Psoas muscle (tissue), 8 donors: Measurements from ENCODE around the gene C1orf167. TPM values are rescaled to one million over a fixed set of nuclear protein-coding genes. Genes with fewer than 3 reads are reported as not detected.

Source experiments
- ATAC-seq, 4 donors: fragments of 200-7000 bp; cut with Tn5 transposase; one replicate each; pipeline ENCODE4 v1.9.1; 2020; ENCODE audit warnings: moderate library complexity in 3 of 4, mild to moderate bottlenecking in 2 of 4
- DNase-seq, 2 donors: peaks; one replicate each; pipeline ENCODE4 v3.0.0-alpha.2; 2020
- H3K27ac ChIP-seq: fragments of 200-600 bp; one replicate; pipeline ENCODE4 v1.8.0; 2022
- H3K27me3 ChIP-seq, 3 donors: fragments of 200-600 bp in 1 of 3; one replicate each; pipeline versions ENCODE4 v1.6.1 to v1.8.0; 2013 to 2022; ENCODE audit warnings: low read length in 2 of 3, mild to moderate bottlenecking in 2 of 3, moderate library complexity in 1 of 3; ENCODE audit not compliant: insufficient read depth in 3 of 3
- H3K36me3 ChIP-seq, 2 donors: fragments of 200-600 bp in 1 of 2; one replicate each; pipeline versions ENCODE4 v1.6.1 to v1.8.0; 2013 to 2022; ENCODE audit warnings: low read depth in 1 of 2, mild to moderate bottlenecking in 1 of 2, moderate library complexity in 1 of 2; ENCODE audit not compliant: insufficient read depth in 1 of 2
- H3K4me1 ChIP-seq: fragments of 200-600 bp; one replicate; pipeline ENCODE4 v1.8.0; 2022
- H3K4me3 ChIP-seq: fragments of 200-600 bp; one replicate; pipeline ENCODE4 v1.8.0; 2022; ENCODE audit warnings: mild to moderate bottlenecking
- H3K9me3 ChIP-seq: fragments of 200-600 bp; one replicate; pipeline ENCODE4 v1.8.0; 2022
- WGBS, 3 donors: extraction: QIAGEN DNeasy Blood & Tissue Kit; methylation state at CpG; one replicate each; pipeline versions ENCODE4 v1.1.6 to v1.1.7; 2013; 5-methylcytosine and 5-hydroxymethylcytosine counted together
- intact Hi-C, 2 donors: fragments of 100-400 bp; cut with DNase I; formaldehyde crosslinking; loops; one replicate each; pipeline versions ENCODE4 v1.11.0 to v1.14.2; 2022
- polyA plus RNA-seq, 3 donors: library from polyadenylated mRNA; stranded (reverse); fragments of 200-250 nt; gene quantifications; one replicate each; pipeline ENCODE4 v1.2.3, GENCODE V29; 2013
- total RNA-seq, 4 donors: library from RNA; stranded (reverse); fragmentation: NEBNext Ultra II Directional in 2 of 4; extraction: Animal tissue kit (Norgen Biotek cat#: 25700) in 2 of 4; gene quantifications; one replicate each; pipeline versions ENCODE4 v1.2.1 to v1.2.4, GENCODE V29; 2021 to 2023
- TF ChIP-seq, protein P1 (sequence below): fragments of 200-600 bp; IDR thresholded peaks from one replicate; pipeline ENCODE4 v1.8.0; 2022; ENCODE audit warnings: antibody characterized with exemption
- donor health status: healthy with polysubstance abuse.
- donor health status: DM: no; HTN: no; CAD: no; lungs with moderate emphysema.
- donor health status: Bipolar disorder and iron deficiency.
- donor health status: healthy.
- donor health status: DM: yes; HTN: yes; CAD: no.
- donor health status: DM: no; HTN: no; CAD: no.
- donor health status: DM: no; HTN: no; CAD: no.
- donor health status: DM: yes; HTN: yes; CAD: no.

The C1orf167 gene
- total and polyA plus RNA-seq, 7 donors = 1.8 to 5.3 (median 2.5) TPM

- TF ChIP-seq, protein P1, sequence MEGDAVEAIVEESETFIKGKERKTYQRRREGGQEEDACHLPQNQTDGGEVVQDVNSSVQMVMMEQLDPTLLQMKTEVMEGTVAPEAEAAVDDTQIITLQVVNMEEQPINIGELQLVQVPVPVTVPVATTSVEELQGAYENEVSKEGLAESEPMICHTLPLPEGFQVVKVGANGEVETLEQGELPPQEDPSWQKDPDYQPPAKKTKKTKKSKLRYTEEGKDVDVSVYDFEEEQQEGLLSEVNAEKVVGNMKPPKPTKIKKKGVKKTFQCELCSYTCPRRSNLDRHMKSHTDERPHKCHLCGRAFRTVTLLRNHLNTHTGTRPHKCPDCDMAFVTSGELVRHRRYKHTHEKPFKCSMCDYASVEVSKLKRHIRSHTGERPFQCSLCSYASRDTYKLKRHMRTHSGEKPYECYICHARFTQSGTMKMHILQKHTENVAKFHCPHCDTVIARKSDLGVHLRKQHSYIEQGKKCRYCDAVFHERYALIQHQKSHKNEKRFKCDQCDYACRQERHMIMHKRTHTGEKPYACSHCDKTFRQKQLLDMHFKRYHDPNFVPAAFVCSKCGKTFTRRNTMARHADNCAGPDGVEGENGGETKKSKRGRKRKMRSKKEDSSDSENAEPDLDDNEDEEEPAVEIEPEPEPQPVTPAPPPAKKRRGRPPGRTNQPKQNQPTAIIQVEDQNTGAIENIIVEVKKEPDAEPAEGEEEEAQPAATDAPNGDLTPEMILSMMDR = no peak
- H3K4me1 ChIP-seq = peaks cover 69% of the 10 kb centered on the region
- peak overlapping the region; percentile 33 for H3K4me3 ChIP-seq
- no peaks in the 10 kb centered on the region for H3K9me3 ChIP-seq
- intact Hi-C loops = loop anchor here in 1 of 2 donors (5.0 kb wide), 1 partner anchor 50 kb away; the partner anchor contains the start of gene AGTRAP
- peaks cover 0 to 15% of the 10 kb centered on the region in 2 donors for H3K36me3 ChIP-seq
- no peaks in the 10 kb centered on the region for H3K27me3 ChIP-seq
- 7 to 19% (median 11%) methylated on average over 15 to 16 of the region's 16 CpGs for WGBS, 3 donors
- peak overlapping the region; percentile 98 for H3K27ac ChIP-seq
- DNase-seq (peak; percentile 69 to 80), ATAC-seq (peak; percentile 14 to 58 (median 36))
Measured at GRCh38 chr1:11787251-11787803, 25.3 kb downstream of the C1orf167 start.

DNA sequence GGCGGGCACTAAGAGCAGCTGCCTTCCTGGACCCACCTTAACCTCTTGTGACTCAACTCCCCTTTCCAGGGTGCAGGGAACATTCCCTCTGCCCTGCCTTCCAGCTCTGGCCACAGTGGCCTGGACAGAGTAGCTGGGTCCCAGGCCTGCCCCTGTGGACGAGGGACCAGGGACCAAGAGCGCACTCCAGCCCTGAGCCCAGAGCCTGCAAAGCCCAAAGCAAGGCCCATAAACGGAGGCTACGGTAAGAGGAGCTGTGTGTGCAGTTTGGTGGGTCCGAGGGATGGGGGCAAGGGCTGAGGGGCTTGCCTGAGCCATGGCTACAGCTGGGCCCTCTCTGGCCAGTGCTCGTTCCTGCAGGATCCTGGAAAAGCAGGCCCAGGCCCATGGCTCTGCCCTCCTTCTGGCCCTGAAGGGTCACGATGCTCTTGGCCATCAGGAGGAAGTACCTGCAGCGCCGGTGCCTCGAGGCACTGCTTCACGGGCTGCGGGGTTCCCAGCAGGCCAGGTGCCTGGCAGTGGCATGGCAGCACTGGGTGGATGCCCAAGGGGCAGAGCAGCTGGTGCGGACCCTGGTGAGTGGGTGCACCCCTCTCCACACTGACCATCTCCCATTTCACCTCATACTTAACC, 25.9 kb downstream of the C1orf167 start:
- Histone ChIP-seq H3K27me3 (no peaks in the 10 kb centered on the region), H3K27ac (peak overlapping the region; percentile 98), H3K4me3 (peak overlapping the region; percentile 33), H3K36me3 (peaks cover 0 to 21% of the 10 kb centered on the region in 2 donors), H3K4me1 (peaks cover 75% of the 10 kb centered on the region), H3K9me3 (no peaks in the 10 kb centered on the region)
- intact Hi-C loops = loop anchor here in 1 of 2 donors (5.0 kb wide), 1 partner anchor 51 kb away; the partner anchor contains the start of gene AGTRAP
- TF ChIP-seq, protein P1 = no peak
- no peak for DNase-seq
- WGBS, 3 donors = 50 to 73% (median 56%) methylated on average over 14 of the region's 14 CpGs
- ATAC-seq = no peak

GRCh38 chr1:11788549-11789053, 26.6 kb downstream of the C1orf167 start:
- peak overlapping the region; percentile 98 for H3K27ac ChIP-seq
- peaks cover 0 to 28% of the 10 kb centered on the region in 2 donors for H3K36me3 ChIP-seq
- peak overlapping the region; percentile 33 for H3K4me3 ChIP-seq
- H3K9me3 ChIP-seq = no peaks in the 10 kb centered on the region
- H3K27me3 ChIP-seq = no peaks in the 10 kb centered on the region
- ATAC-seq (no peak), DNase-seq (no peak)
- H3K4me1 ChIP-seq = peaks cover 76% of the 10 kb centered on the region
- intact Hi-C loops = loop anchor here in 1 of 2 donors (5.0 kb wide), 1 partner anchor 51 kb away; the partner anchor contains the start of gene AGTRAP
- TF ChIP-seq, protein P1 = no peak
- WGBS, 3 donors = 41 to 68% (median 56%) methylated on average over 13 to 14 of the region's 14 CpGs

GRCh38 chr1:11789126-11790067, 27.4 kb downstream of the C1orf167 start:
- Histone ChIP-seq H3K9me3 (no peaks in the 10 kb centered on the region), H3K27me3 (no peaks in the 10 kb centered on the region), H3K36me3 (peaks cover 0 to 35% of the 10 kb centered on the region in 2 donors), H3K27ac (peak overlapping the region; percentile 98), H3K4me1 (peaks cover 76% of the 10 kb centered on the region), H3K4me3 (no peak overlapping the region)
- 42 to 55% (median 46%) methylated on average over 13 of the region's 13 CpGs for WGBS, 3 donors
- peak in 1 of 4 donors; percentile 2 for ATAC-seq
- DNase-seq = no peak
- TF ChIP-seq, protein P1 = no peak
- intact Hi-C loops = loop anchor here in 1 of 2 donors (5.0 kb wide), 1 partner anchor 52 kb away; the partner anchor contains the start of gene AGTRAP
